Myocyte (in vitro differentiated cells): ENCODE data around the gene CAPRIN2. TPM values are rescaled to one million over a fixed set of nuclear protein-coding genes. Genes with fewer than 3 reads are reported as not detected.

Source experiments
- DNase-seq: peaks from one replicate; pipeline ENCODE4 v3.0.0-alpha.2; 2012; ENCODE audit warnings: low read depth
- total RNA-seq: library from RNA; depleted of rRNA; stranded (reverse); fragments of >200 nt; gene quantifications from 2 replicates; pipeline ENCODE4 v1.2.3, GENCODE V29; 2014

CAPRIN2 gene
- total RNA-seq, 1 donor from 2014 or later = 30.0 TPM

DNA sequence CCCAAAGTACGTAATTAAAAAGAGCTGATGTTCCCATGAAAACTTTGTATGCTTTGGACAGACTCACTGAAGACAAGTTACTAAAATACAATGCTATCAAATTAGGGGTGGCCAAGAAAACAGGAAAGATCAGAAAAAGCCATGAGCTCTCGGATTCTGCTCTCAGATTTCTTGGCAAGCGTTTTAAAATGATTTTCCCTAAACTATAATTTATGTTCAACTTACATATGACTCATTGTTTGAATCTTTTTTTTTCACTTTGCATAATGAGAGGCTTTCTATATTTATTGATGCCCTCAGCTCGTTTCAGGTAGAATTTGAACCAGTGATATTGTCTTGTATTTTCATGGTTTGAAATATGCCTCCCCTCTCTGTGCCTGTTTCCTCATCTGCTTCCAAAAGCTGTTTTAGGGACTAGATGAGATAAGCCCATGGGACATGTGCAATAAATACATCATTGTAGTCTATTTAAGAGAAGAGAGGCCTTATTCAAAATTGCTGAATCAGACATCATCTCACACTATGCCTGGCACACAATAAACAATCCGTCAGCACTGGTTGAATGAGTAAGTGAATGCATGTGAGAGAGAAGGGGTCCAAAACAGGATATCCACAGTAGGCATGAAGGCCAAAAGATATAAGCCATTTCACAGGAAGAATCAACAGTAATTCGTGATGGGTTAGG lies 54.4 kb downstream of the CAPRIN2 start:
- no peak for DNase-seq

DNA sequence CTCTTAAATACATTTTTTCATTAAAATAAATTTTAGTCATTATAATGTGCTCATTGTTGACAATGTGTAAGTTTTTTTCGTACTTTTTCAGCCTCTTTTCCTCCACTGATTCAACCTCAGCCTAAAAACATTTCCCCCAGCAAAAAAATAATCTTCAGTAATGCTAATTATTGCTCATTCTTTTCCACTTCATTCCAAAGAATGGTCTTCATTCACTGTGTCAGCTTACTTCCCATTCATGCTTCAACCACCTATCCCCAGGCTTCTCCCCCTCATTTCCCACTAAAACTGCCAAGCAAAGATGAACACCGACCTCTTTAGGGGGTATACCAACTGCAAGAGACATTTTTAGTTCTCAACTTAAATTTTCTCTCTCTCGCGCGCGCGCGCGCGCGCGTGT lies 56.4 kb downstream of the CAPRIN2 start:
- DNase-seq = no peak

- DNase-seq = no peak
These were observed 57.8 kb downstream of the CAPRIN2 start for GRCh38 chr12:30696943-30697342.

- DNase-seq = no peak
These were observed 58.3 kb downstream of the CAPRIN2 start for GRCh38 chr12:30696486-30696885.

- no peak for DNase-seq
These were observed 58.7 kb downstream of the CAPRIN2 start for GRCh38 chr12:30696103-30696408.

DNA sequence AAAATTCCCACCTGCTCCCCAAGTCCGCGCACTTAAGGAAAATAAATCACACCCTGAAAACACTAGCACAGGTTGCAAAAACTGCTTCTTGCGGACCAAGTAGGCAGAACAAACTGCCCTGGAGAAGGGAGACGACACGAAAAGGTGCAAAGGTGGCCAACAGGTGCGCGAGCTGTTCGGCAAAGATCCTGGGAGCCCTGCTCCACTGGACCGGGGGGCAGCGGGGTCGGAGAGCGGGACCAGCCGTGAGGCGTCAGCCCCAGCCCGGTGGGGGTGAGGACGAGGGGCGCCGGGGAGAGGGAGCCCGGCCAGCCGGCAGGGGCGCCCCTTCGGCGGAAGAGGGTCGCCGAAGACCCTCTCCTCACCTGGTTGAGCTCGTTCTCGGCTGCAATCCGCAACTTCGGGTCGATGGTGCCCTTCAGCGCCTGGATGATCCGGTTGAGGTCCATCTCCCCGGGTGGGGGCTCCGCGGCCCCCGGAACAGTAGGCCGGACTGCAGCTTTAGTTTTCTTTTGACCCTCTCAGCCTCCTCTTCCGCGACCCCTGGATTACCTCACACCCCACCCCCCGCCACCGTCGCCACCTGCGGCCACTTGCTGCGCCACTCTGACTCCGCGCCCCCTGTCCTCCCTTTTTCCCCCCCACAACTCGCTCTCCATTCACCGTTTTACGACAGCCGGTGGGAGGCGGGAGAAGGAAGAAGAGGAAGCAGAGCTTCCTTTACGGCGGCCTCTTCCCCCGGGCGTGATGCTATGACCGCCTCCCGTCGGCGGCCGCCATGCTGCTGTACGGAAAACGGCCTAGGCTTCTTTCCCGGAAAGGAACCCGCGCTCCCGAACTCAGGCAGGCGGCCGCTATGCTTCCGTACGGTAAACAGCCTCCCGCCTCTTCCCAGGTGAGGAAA lies 59.3 kb downstream of the CAPRIN2 start, which contains the start of gene IPO8:
TSS of gene IPO8 (minus strand) at position 671 of the 904 bp plus-strand sequence. CDS start at position 449, 222 bp downstream.
- DNase-seq = peak; percentile 97

- DNase-seq = peak; percentile 57
These were observed 60.1 kb downstream of the CAPRIN2 start for GRCh38 chr12:30694412-30695198.

GRCh38 chr12:30692470-30692869 lies 62.3 kb downstream of the CAPRIN2 start:
- no peak for DNase-seq

DNA sequence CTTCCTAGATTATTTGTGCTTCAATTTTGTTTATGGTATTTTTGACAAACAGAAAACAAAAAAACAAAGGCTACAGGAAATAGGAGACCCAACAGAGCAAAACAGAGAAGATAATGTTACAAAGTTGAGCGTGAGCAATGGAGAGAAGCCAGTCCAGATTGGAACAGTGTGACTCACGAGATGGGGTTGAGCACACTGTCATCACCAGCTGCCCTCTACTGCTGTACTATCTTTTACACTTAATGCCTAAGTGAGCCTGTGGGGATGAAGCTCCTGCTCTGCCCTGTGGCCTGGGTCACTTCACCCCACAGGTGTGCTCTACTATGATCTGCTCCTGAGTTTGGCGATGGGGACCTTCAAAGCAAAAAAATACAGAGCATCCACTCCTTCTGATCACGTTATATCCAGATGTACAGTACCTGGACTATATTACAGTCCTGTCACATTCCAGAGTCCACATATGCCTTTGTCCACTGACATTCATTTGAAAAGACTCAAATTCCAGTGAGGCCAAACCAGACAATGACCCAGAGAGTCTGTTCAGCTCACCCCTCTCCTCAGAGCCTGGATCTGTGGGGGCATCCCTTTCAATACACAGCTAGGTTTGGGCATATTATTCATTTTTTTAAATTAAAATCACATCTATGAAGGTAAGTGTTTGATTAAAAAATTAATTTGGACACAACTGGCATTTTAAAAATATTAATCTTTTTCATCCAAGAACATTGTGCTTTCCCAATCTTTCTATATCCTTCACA lies 63.5 kb downstream of the CAPRIN2 start:
- DNase-seq = peak; percentile 87

GRCh38 chr12:30687265-30687986 lies 67.3 kb downstream of the CAPRIN2 start:
- DNase-seq = no peak

DNA sequence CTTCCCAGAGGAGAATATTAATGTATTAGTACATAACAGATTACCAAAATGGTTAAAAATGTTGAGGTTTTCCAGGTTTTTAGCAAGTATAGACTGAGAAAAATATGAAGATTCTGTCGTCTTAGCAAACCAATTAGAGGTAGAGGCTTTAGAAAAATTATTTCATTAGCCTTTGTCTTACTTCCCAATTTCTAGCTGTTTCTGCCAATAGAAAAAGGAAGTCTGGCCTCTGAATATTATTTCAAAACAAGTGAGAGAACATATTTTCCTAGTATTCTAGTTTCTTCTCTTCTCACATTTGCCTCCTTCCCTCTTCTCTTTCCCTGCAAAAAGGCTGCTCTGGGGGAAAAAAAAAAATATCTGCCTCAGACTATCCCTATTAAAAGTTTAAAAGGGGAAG lies 75.5 kb downstream of the CAPRIN2 start:
- DNase-seq = no peak

DNA sequence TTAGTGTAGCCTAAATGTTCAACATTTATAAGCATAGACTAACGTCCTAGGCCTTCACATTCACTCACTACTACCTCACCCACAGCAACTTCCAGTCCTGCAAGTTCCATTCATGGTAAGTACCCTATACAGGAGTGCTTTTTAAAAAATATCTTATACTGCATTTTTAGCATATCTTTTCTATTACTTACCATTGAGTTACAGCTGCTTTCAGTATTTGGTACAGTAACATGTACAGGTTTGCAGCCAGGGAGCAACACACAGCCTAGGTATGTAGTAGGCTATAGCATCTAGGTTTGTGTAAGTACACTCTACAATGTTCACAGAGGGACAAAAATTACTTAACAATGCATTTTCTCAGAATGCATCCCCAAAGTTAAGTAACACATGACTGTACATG lies 76.5 kb downstream of the CAPRIN2 start:
- no peak for DNase-seq

GRCh38 chr12:30661210-30661609 lies 93.5 kb downstream of the CAPRIN2 start:
- DNase-seq = no peak

Other genes starting within 250 kb of the CAPRIN2 start
- 23.2 and 24.9 TPM in 2 replicates for gene IPO8, start 59.1 kb downstream of the CAPRIN2 start, total RNA-seq
- 0.16 TPM in 2 replicates for gene TSPAN11, start 171.8 kb upstream of the CAPRIN2 start, total RNA-seq